HG03558 (cell line): ENCODE measurements around the gene EMD.
"Not testable (repeated sequence)": the region's sequence is repeated elsewhere in the genome, so short reads cannot be mapped to it uniquely, and the experiment has no call there.

ENCODE experiments used
- ATAC-seq: cut with Tn5 transposase; IDR thresholded peaks from one replicate; pipeline ENCODE4 v1.9.1; 2021; ENCODE audit warnings: moderate number of reproducible peaks; ENCODE audit not compliant: unreplicated experiment; ENCODE audit errors: extremely low read depth

EMD gene

DNA sequence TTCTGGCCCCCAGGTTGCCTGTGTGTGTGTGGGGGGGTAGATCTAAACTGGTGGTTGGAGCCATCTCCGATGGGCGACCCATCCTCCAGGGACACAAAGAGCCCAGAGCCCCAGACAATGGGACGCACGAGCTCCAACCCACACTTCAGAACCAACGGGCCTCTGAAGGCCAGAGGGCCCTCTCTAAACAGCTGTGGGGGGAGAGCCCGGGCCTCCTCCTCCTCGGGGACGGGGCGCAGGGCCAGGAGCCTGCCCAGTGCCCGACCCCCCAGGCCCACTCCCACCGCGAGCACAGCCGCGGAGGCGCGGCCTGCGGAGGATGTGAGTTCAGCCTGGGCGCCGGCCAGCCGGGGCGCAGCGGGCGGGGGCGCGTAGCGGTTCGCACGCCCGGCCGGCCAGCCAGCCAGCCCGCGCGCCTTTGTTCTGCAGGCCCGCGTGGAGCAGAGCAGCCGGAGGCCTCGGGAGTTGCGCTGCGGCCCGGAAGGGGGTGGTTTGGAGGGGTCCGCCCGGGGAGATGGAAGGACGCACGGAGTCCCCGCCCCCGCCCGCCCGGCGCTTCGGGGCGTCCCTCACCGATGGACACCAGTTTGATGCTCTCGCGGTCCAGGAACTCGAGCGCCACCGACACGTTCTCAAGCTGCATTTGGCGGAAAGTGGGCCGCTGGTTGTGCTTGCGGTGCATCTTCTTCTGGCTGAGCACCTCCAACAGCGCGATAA, 8.6 kb upstream of the EMD start:
- ATAC-seq, result no peak

DNA sequence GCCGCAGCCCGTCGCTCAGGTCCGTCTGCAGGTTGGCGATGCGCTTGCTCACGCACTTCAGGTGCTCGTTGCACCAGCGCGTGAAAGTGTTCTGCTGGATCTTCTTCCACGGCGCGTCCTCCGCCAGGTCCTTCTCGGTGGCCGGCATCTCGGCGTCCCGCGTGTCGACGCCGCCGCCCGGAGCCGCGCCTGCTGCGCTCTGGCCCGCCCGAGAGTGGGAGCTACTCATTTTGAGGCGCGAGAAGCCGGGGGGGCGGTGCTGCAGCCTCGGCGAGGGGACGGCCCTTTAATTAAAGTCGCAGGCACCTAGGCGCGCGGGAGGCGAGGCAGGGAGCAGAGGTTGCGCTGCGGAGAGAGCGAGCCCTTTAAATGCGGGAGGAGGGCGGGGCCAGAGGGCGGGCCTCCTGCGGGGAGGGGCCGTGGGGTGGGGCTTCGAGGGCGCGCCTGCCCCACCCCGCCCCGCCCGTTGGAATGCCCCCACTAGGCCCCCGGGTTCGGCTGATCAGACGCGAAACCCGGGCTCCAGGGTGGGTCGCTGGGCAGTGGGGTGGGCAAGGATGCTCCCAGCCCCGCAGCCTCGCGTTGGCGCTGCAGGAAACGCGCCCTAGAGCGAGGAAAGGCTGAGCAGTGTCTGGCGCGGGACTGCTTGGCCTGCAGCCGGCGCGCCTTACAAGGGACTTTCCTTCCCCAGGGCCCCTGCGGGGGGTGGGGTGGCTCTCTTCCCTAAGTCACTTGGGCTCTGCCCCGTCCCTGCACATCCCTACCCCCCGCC, 7.9 kb upstream of the EMD start:
- ATAC-seq, result peak; percentile 25

DNA sequence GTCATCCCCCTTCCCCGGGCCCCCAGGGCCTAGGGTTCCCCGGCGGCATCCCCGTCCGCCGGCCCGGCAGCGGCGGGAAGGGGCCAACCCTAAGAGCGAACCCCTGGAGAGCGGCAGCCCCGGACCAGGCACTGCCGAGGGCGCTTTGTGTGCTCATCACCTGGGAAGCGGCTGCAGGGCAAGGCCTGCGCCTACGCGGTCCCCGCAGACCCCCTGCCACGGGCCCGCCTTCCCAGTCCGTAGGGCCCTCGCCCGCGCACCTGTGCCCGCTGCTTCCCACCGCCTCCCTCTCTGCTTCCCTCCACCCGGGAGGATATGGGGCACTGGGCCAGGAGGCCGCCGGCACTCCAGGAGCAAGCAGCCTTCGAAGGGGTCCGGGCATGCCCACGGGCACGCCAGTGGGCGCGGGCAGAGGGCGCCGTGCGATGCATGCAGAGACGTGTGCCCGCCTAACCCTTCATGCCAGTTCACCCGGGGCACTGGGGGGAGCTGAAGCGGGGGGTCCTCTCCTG, 7.2 kb upstream of the EMD start:
- ATAC-seq, result no peak

- no peak for ATAC-seq
Measured at GRCh38 chrX:154372612-154373022, 6.5 kb upstream of the EMD start.

DNA sequence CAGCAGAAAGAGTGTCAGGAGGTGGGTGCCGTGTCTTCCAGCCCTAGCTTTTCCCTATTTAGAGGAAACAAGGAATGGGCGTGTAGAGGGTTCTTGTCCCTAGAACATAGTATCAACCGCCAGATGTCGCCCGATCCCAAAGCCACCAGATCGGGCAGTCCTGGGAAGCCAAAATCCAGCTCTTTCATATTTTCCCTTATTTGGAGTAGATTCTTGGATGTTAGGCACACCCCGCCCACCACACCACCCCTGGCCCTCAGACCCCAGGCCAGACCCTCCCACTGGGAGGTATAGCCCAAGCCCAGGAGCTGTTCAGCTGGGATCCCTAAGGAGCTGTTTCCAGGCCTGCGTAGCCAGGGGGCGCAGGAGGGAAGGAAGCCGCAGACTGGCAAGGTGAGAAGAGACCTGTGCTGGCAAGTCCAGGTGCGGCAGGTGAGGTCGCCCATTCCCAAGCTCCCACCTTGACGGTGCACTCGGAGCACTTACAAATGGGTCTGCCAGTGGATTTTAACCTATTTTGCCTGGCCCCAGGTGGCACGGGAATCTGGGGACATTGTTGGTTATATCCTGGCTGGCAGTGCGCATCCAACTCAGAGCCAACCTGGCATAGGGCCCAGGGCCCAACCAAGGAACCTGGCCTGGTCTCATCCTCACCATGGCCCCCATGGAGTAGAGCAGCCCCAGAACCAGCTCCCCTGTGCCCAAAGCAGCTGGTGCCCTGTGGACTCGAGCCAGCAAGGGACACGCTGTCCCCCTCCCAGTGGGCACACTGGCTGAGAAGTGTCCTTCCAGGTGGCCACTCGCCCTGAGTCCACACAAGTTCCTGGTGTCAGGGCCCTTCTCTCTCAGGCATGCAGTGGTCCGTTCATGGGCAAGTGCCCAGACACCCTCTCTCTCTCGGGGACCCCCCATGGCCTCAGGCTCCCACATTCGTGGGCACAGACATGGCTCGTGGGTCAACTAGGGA, 5.5 kb upstream of the EMD start:
- no peak for ATAC-seq

DNA sequence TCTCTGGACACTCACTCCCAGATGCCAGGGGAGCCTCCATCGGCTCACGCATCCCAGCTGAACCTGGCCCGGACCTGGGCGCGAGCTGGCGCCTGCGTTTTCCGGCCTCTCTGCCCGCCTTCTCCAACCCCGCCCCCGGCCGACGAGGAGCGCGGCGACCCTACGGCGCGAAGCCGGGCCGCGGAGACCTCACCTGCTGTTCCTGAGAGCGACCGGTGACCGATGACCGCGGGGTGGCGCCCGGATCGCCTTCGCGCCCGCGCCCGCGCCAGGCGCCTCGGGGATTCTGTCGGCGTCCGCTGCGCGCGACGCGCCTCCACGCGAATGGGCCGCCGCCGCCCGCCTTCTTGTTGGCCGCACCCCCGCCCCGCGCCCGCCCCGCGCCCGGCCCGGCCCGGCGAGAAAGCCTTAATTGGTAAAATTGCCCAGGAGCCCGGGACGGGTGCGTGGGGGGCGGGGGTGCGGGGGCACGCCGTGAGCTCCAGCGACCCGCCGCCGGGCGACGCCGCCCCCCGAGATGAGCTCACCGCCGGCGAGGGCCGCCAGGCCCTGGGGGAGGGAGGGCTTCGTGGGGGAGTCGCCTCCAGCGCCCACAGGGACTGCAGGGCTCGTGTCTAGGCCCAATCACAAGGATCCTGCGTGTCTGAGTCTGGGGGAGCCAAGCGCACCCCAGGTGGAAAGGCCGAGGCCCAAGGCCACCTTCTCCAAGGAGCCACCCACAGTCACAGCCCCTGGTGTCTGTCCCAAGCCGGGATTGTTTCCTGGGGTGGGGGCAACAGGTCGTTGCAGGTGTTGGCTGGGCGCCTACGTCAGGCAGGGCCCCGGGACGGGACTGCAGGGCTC, 4.6 kb upstream of the EMD start, which contains the start of gene FLNA:
FLNA (minus strand) TSS at position 322 of the 843 bp plus-strand sequence. CDS start 3,389 bp downstream, outside the sequence.
- no peak for ATAC-seq

DNA sequence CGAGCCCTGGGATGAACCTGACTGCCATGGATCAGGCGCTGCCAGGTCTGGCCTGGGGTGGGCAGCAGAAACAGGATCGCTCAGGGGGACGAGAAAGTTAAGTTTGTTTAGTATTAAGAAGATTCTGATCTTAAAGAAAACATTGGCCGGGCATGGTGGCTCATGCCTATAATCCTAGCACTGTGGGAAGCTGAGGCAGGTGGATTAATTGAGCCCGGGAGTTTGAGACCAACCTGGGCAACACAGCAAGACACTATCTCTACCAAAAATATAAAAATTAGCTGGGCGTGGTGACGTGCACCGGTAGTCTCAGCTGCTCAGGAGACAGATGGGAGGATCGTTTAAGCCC, 4.0 kb upstream of the EMD start:
- ATAC-seq, result no peak

DNA sequence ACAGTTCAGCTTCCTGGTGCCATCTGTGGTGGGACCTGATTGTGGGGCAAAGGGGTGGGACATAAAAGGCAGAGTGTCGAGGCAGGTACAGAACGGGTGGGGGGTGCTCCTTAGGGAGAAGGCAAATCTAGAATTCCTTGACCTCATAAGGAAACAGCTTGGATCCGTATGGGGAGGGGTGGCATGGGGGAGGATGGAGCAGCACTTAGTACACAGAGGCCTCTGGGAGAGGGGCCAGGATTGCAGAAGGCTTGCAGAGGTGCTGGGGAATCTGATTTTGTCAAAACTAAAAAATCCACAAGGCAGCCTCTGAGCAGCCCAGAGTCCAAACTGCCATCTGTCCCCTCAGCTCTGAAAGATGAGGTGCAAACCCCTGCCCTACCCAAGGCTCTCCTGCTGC, 2.3 kb upstream of the EMD start:
- no peak for ATAC-seq

GRCh38 chrX:154378059-154378798, 866 bp upstream of the EMD start:
- ATAC-seq, result peak; percentile 1

DNA sequence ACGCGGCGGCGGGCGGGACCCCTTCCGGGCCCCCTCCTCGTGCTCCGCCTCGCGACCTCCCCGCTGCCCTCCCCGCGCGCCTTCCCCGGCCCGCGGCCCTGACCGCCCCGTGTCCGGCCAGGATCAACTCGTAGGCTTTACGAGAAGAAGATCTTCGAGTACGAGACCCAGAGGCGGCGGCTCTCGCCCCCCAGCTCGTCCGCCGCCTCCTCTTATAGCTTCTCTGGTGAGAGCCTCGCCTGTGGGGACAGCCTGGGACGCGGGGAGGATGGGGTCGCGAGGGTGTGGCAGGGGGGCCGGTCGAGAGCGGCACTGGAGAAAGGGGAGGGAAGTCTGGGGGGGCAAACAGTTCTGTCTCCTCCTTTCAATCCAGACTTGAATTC, 465 bp downstream of the EMD start:
- no peak for ATAC-seq

DNA sequence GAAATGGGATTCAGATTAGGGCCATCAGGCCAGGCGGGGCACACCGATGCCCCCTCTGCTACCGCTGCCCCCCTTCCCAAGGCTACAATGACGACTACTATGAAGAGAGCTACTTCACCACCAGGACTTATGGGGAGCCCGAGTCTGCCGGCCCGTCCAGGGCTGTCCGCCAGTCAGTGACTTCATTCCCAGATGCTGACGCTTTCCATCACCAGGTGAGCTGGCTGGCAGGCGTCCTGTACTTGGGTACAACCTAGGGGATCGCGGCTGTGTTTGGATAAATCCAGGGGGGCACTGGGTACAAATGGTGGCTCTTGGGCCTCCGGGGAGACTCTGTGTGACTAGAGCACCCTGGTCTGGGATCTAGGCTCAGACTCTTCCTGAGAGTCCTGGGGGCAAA, 1.1 kb downstream of the EMD start:
- ATAC-seq, result no peak

DNA sequence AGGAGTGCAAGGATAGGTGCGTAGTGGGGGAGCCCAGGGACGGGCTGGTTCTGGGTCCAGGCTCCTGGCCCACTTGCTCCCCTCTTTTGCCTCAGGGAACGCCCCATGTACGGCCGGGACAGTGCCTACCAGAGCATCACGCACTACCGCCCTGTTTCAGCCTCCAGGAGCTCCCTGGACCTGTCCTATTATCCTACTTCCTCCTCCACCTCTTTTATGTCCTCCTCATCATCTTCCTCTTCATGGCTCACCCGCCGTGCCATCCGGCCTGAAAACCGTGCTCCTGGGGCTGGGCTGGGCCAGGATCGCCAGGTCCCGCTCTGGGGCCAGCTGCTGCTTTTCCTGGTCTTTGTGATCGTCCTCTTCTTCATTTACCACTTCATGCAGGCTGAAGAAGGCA, 1.7 kb downstream of the EMD start:
- ATAC-seq, result no peak

DNA sequence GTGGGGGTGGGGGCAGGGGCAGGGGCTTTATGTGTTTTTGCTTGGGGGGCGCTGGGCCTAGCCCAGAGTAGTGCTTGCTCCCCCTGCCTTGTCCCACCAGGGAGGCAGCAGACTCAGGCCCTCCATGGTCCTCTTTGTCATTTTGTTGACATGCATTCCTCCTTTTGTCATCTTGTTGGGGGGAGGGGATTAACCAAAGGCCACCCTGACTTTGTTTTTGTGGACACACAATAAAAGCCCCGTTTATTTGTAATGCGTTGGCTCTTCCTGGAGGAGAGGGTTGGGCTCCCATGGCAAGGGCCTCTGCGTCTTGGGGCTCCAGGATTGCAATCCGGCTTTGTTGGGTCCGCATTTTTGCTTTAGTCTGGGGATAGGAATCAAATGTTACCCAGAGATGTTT, 2.2 kb downstream of the EMD start:
- ATAC-seq, result no peak

GRCh38 chrX:154382483-154383069, 3.5 kb downstream of the EMD start:
- no peak for ATAC-seq

- no peak for ATAC-seq
Measured at GRCh38 chrX:154383359-154384283, 4.5 kb downstream of the EMD start.

DNA sequence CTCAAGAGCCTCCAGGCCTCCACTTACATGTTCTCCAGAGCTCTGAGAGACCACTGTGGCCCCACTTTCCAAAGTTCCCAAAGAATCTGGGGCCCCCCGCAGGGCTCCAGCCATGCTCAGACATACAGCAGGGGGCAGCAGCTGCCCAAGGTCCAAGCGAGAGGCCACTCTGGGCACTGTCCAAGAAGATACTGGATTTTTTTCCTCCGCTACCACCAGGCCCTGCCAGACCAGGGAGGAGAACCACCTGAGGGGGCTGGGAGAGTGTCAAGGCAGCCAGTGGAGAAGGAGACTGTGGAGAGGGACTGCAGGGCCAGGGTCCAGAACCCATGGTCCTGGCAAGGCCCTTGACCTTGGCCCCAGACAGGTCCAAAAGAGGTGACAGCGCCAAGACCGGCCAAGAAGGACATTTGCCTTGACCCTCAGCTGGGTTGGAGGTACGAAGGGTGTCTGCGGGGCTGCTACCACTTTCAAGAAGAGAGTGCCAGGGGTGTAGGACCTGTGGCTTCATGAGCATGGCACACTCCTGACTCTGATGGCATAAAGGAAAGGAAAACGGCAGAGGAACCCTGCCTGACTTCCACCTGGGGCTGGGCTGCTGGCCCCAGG, 5.3 kb downstream of the EMD start:
- no peak for ATAC-seq

DNA sequence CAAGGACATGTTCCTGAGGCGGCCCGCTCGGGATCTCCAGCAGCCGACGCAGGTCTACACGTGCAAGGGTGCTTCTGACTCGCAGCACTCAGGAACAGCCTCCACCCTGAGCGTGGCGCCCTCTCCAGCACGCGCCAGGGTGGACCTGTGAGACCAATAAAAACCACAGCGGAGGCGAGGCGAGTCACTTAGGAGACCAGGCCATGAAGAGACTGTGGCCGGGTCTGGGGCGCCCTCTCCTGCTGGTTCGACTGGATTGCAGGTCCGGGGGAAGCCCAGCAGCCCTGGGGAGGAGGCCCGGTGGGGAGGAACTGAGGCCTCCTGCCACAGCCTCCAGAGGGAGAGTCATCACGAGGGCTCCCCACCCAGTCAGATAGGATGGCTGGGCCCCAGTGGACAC, 9.0 kb downstream of the EMD start:
- ATAC-seq, result not testable (repeated sequence)
